A204.1 (cell line): Measurements from ENCODE around the gene PAXX.

ENCODE experiments used
- FAIRE-seq: peaks from 2 replicates; lab custom pipeline; 2012; peaks lifted over from hg19 to GRCh38; lab: Jason Lieb, UNC

PAXX gene

DNA sequence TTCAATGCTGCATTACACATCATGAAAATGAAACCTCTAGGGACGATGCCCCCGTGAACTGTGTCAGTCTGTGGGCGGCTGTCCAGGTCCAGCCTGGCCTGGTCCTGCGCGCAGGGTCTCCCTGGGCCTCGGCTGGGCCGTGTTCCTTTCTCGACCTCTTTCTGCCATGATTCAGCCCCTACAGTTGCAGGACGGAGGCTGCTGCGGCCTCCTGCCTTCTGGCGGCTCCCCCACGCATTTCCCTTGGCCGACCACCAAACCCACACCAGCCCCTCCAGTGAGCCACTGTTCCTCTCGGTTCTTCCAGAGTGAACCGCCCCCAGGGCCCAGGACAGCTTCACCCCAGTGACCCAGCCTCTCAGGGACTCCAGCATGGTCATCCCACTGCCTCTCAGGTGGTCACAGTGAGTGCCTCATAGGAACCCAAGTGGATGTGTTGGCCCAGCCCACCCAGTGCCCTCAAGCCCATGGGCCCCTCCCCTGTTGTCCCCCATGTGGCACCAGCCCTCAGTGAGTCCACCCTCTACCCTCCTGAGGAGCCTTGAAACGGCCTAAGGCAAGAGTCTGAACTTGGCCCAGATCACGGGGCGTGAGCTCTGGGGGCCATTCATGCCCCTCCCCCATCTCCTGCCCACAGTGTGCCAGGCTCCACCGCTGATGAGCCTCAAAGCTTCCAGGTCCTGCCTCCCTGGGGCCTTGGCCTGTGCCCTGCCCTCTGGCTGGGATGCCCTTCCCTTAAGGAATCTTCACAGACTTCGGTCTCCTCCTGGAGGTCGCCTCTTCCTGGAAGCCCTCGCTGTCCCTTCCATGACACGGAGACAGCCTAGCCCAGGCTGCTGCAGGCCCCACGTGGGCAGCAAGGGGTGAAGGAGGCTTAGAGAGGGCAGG, 14.1 kb downstream of the PAXX start:
- FAIRE-seq, result no peak

DNA sequence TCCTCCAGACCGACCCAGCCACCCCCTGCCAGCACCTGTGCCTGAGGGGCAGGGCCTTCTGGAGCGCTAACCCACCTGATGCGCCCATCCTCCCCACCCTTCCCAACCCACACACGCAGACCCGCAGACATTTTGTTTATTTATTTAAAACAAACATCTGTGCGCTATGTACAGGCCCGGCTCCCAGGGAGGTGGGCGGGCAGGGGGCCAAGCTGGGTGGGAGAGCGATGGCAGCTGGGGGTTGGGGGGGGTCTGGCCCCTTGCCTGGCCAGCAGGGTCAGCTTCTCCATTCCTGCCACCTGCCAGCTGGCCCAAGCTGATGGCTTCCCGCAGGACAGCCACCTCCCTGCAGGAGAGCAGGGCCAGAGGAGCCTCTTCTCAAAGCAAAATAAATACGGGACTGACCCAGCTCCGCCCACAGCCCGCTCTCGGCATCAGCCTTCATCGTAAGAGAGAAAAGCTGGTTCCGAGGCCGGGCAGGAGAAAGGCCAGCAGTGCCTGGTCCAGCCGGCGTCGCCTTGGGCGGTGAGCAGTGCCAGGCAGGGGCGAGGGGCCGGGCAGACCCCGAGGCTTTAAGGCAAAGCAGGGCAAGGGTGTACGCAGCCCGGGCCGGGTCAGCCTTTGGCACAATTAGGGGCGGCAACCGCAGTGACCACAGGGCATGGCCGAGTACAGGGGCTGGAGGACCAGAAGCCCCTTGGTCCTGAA, 15.0 kb downstream of the PAXX start:
- no peak for FAIRE-seq

DNA sequence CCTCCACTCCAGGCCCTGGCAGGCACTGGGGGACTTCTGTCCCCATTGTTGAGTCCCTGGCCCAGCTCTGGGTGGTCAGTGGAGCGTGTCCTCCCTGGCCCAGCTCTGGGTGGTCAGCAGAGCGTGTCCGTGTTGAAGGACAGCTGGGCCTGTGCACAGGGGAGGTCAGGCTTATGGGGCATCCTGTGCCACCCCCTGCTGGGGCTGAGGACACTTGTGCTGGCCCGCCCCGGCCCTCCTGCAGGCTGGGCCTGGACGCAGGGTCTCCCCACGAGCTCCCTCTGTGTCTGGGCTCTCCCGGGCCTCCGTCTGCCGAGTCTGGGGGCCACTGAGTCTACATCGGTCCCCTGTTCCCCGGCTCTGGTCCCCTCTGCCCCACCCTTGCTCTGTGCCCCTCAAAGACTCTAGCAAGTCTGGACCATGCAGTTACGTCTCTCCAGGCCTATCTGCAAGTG, 15.6 kb downstream of the PAXX start:
- no peak for FAIRE-seq

DNA sequence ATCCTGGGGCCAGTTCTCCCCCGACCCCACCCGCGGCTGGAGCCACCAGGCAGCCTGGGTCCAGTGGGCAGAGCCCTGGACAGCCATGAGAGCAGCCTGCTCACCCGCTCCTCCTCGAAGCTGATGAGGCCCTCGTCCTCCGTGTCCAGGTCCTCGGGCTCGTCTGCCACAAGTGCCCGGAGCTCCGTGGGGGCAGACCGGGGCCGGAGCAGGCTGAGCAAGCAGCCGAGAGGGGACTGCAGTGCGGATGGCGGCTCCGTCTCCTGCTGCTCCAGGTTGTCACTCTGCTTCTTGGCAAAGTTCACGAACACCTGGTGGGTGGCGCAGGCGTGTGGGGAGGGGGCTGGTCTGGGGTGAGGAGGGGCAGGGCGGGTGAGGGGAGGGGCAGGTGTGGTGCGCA, 16.1 kb downstream of the PAXX start:
- no peak for FAIRE-seq

DNA sequence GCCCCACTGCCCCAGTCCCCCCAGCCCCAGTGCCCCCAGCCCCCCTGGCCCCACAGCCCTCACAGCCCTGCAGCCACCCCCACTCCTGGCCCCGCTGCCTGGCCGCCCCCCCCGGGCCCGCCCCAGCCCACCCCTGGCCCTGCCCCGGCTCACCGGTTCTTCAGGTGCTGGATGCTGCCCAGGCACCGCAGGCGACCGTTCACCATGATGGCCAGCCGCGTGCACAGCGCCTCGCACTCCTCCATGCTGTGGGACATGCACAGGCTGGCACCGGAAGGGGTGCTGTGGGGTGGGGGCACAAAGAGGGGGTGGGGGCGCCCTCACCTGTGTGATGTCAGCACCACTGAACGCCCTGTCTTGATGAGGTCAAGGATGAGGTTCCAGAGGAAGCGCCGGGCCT, 17.0 kb downstream of the PAXX start:
- no peak for FAIRE-seq

DNA sequence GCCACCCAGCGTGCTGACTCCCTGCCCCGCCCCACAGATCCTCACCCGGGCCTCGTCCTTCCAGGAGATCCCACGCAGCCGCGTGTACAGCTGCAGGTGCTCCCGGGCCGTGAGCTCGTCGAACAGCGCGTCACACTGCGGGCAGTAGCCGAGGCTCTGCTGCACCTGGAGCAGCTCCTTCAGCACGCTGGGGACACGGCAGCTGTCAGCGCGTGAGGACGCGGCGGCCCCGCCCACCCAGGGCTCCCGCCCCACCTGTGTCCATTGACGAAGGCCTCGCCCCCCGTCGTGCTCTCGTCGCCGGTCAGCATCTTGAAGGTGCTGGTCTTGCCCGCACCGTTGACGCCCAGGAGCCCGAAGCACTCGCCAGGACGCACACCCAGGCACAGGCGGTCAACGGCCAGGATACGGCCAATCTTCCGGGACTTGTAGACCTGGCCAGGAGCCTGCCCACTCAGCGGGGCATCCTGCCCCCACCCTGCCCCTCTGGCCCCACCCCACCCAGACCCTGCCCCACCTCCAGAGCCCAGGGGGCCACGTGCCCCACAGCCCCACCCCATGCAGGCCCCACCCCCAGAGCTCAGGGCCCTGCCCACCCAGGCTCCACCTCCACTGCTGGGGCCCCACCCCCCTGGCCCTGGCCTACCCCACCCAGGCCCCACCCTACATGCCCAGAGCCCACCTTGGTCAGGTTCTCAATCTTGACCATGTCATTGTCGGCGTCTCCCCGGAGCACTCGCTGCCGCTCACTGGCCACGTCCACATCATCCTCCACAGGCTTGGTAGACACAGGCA, 17.9 kb downstream of the PAXX start:
- no peak for FAIRE-seq

DNA sequence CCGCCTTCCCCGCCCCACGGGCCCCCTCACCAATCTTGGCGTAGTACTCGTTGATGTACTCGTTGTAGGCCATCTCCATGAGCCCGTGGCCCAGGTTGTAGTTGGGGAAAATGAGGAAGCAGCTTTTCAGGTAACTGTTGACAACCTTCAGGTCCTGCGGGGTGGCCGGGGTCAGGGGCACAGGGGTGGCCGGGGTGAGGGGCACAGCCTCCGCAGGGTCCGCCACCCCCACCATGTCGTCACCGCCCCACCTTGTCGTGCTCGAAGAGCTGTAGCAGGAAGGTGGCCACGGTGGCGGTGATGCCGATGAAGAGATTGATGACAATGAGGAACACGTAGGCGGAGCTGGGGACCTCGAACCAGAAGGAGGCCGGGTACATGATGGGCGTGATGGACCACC, 18.9 kb downstream of the PAXX start:
- no peak for FAIRE-seq

DNA sequence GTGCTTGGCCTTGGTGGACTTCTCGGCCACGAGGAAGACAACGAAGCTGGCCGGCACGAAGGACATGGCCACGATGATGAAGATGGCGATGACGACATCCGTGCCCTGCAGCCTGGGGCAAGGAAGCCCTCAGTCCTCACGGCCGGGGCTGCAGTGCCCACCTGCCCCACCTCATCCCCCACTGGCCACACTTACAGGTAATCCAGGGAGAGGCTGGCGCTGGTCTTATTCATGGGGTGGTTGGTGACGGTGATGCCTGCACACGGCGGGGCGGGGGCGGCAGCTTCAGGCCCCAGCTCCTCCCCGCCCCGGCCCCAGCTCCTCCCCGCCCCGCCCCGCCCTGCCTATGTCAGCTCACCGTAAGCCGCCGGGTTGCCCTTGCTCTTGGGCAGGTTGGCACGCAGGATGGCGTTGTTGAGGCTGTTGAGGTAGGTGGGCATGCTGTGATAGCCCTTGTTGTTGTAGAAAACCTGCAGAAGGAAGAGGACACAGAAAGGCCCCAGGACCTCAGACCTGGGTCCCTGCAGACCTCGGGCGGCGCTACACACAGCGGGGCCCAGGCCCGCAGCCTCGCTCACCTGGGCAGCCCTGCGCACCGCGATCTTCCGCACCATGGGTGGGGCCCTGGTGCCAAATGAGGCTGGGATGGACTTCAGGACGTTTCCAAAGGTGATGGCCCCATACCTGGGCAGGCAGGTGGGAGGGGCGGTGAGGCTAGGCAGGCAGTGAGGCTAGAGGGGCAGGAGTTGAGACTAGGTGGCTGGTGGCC, 19.9 kb downstream of the PAXX start:
- FAIRE-seq, result no peak

DNA sequence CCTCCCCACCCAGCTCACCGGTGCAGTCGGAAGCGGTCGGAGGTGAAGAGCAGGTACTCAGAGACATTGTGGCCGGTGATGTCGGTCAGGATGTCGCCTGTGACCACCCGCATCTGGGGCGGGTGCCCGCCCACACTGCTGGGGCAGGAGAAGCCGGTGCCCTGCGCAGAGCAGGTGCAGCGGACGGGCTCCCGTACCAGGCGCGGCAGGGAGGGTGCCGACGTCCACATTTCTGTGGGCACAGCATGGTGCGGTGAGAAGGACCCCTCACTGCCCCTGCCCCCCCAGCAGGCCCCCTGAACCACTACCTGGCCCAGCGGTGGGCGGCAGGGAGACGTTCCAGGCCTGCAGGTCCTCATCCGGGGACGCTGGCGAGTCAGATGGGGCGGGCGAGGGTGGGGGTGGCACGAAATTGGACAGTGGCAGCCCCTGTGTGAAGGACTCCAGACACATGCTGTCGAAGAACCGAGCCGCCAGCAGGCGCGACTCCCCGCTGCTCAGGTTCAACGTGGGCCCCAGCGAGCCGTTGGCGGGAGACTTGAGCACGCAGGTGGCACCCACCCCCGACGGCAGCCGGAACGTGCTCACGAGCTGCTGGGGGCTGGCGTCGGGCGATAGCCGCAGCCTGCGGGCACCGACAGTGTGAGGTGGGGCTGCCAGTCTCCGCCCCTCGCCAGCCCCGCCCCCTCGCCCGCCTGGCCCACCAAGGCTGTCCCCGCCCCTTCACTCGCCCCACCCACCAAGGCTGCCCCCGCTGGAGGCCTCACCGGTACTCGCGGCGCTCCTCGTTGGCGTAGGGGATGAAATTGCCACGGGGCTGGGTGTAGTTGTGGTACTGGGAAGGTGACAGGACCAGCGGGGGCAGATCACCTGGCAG, 20.7 kb downstream of the PAXX start:
- no peak for FAIRE-seq

DNA sequence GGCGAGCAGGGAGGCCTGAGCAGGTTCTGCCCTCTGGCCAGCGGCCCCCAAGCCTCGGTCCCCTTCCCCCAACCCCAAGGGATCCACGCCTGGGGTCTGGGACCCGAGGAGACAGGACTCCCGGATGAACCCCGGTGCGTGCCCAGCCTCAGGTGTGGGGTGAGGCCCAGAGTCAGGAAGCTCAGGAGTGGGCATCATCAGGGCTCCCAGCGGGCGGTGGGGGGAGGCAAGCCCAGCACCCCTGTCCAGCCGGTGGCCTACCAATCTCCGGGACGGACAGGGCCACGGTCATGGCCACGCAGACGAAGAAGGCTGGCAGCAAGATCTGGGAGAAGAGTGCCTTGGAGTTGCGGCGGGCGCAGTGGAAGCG, 21.3 kb downstream of the PAXX start:
- no peak for FAIRE-seq

DNA sequence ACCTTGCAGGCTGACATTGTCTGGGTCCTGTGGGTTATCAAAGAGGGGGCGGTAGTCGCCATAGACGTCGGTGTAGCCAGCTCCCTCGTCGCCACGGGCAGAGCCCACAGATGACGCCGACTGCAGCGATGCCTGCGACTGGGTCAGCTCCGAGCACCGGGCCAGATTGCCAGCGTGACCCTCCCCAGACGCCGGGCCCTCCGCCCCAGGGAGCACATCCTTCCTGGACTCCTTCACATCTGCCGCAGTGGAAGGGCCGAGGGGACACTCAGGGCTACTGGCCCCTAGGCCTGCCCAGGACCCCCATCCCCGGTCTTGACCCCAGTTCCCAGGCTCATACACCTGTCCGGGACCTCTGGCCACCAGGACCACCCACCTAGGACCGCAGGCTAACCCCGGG, 21.9 kb downstream of the PAXX start:
- FAIRE-seq, result no peak

DNA sequence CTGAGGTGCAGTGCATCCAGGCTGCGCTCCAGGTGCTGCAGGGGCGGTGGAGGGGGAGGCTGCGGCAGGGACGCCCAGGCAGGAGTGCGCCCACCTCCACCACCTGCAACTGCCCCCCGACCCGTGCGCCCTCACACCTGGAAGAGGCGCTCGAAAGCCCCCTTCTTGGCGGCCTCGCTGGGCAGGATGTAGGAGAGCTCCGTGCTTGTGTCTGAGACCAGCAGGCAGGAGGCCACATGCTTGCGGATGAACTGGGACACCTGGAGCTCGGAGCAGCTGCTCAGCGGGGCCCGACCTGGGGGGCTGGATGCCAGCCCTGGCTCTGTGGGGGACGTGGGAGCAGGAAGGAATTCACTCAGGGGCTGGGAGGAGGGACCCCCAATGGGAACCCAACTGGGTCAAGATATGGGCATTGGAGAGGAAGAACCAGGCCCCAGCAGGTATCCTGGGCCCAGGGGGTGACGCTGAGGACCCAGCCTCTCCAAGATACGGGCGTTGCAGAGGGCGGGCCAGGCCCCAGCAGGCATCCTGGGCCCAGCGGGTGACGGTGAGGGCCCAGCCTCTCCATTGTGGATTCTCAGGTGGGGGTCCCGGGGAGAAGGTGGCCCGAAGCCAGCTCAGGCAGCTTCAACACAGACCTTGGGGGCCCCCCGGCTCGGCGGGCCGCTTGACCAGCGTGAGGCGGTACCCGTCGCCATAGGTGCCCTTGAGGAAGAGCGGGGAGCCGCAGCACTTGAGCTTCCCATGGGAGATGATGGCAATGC, 22.7 kb downstream of the PAXX start:
- no peak for FAIRE-seq

DNA sequence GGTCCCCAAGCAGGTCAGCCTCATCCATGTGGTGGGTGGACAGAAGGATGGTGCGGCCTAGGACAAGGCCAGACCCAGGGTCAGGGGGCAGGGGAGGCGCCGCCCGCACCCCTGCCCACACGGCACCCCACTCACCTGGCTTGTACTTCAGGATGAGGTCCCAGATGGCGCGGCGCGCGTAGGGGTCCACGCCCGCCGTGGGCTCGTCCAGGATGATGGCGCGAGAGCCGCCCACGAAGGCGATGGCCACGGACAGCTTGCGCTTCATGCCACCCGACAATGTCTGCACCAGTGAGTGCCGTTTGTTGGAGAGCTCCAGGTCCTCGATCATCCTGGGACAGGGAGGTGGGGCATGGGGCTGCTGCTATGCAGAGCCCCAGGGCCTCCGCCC, 23.3 kb downstream of the PAXX start:
- no peak for FAIRE-seq

DNA sequence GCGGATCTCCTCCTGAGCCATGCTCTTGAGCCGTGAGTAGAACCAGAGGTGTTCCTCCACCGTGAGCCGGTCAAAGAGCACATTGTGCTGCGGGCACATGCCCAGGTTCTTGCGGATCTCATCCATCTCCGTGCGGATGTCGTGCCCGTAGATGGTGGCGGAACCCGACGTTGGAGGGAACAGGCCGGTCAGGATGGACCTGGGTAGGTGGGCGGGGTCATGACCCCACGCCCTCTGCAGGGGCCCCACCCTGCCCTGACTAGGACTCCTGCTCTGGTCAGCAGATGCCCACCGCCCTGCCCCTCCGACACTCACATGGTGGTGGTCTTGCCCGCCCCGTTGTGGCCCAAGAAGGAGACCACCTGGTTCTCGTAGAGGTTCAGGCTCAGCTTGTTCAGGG, 23.8 kb downstream of the PAXX start:
- FAIRE-seq, result no peak

DNA sequence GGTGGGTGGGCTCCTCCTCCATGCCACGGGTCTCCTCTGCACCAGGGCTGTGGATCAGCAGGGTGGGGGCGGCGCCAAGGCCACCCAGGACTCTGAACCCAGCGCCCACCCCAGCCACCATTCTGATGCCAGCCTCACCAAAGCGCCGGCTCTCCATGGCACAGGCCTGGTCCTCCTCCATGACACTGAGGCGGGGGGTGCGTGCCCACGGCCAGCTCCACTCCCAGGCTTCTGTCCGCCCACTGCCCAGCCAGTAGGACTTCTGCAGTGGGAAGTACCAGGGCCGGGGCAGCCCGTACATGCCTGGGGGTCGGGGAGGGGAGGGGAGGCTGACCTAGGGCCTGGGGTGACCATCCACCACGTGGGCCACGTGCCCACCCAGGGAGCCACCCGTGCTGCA, 24.2 kb downstream of the PAXX start:
- FAIRE-seq, result no peak

DNA sequence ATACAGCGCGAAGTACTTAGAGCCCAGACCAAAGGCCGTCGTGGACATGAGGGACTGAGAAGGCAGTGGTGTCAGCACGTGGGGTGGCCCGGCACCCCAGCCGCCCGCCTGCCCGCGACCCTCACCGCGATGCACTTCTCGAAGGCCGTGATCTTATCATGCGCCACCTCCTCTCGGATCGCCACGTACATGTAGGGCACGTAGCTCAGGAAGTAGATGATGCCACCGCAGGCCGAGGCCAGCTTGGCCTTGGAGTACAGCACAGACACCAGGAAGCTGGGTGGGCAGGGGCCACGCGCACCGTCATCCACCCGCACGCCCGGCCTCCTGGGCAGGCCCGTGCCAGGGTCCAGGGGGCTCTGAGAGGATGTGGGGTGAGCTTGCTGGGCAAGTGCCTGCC, 24.8 kb downstream of the PAXX start:
- no peak for FAIRE-seq

DNA sequence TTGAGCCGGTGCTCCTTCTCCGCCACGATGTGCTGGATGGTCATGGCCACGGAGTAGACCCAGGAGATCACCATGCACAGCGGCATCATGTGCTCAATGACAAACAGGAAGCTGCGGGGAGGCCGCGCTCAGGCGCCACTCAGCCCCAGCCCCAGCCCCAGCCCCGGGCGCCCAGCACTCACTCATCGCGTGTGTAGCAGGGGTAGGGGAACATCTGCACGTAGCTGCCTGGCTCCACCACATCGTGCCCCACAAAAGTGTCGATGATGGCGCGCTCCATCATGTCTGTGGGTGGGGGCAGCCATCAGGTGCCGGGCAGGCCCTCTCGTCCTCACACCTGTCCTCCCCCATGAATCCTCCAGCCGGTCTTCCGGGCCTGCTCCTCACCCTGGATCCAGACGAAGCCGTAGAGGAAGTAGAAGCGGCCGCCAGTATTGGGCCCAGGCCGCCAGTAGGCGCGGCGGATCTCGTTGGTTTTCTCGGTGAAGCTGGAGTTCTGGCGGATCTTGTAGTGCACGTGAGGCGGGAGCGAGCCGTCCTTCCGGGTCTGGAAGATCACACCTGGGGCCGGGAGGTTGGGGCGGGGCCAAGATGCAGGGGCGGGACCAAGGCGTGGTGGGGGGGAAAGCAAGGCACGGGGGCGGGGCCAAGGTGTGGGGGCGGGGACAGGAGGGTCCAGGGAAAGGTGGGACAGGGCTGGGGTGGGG, 25.7 kb downstream of the PAXX start:
- no peak for FAIRE-seq

DNA sequence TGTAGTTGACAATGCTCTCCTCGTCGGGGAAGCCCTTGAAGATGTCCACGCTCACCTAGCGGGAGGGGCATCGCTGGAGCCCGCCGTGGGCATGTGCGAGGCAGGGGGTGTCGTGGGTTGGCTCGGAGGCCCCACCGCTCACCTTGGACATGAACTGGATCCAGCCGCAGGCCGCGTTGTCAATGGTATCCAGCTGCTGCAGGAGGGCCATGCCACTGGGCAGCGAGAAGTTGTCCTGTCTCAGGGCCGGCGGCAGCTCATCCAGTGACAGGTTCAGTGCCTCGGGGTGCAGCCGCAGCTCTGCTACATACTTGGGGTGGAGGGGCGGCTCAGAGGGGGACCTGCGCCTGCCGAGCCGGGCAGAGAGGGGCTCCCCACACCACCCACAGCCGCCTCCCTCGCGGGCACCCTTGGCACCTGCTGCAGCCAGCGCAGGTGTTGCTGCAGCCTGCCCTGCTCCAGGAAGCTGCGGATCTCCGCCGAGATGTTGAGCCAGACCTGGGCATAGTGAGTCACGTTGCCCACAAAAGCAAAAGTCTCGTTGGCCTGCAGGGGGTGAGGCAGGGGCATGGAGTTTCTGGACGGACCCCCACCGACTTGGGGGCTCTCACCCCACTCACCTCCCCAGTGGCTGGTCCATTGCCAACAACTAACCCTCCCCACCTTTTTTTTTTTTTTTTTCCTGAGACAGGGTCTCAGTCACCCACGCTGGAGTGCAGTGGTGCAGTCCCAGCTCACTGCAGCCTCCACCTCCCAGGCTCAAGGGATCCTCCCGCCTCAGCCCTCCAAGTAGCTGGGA, 26.7 kb downstream of the PAXX start:
- no peak for FAIRE-seq
